ENCODE data around the gene ATL3.
A peak's percentile ranks its signal among the peaks of the same experiment; 100 is the strongest.

Gene ATL3

DNA sequence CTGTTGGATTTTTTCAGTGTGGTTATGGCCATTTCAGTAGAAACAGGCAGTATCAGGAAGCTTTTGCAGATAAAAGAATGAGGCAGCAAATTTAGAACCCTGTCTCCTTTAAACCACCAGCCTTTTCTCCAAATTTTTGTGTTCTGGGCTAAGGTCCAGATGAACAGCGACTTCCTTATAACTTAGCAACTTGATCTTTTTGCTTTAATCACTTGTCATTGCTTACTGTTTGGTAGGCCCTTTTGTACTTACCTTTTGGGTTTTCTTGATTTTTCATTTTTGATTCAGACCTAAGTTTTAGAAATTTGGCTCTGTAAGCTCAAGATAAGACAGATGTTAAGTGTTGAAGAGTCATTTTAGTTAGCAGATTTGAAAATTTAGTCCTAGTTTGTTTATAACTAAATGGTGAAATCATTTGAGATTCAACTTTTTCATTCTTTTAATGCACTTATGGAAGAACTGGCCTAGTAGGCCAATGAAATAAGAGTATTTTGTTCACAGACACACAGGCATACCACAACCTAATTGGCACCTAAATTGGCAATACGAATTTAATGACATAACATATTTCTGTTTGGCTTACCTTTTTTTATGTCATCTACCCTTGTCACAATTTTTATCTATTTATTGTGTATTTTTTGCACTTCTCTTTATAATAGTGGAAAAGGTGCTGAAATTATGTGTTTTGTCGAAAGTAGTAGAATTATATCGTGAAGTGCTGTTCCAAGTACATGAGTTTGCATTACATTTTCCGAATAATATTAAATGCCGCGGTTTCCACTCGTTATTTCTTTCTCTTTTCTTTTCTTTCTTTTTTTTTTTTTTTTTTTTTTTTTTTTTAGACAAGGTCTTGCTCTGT is 12.2 kb upstream of the ATL3 start (continued):
- TF ChIP-seq ZNF2 (tag by site-specific recombination; IDR thresholded peaks at IDR 0.05), result no peak
- TF ChIP-seq ZNF221 (tag by site-specific recombination; IDR thresholded peaks at IDR 0.05; ENCODE audit: borderline replicate concordance), result no peak
- TF ChIP-seq ZNF426 (tag by site-specific recombination; IDR thresholded peaks at IDR 0.05), result no peak
- no peak for TF ChIP-seq ZNF792 (tag by site-specific recombination; IDR thresholded peaks at IDR 0.05)
- TF ChIP-seq BCL11B (tag by site-specific recombination; IDR thresholded peaks at IDR 0.05; ENCODE audit: low read depth), result no peak

DNA sequence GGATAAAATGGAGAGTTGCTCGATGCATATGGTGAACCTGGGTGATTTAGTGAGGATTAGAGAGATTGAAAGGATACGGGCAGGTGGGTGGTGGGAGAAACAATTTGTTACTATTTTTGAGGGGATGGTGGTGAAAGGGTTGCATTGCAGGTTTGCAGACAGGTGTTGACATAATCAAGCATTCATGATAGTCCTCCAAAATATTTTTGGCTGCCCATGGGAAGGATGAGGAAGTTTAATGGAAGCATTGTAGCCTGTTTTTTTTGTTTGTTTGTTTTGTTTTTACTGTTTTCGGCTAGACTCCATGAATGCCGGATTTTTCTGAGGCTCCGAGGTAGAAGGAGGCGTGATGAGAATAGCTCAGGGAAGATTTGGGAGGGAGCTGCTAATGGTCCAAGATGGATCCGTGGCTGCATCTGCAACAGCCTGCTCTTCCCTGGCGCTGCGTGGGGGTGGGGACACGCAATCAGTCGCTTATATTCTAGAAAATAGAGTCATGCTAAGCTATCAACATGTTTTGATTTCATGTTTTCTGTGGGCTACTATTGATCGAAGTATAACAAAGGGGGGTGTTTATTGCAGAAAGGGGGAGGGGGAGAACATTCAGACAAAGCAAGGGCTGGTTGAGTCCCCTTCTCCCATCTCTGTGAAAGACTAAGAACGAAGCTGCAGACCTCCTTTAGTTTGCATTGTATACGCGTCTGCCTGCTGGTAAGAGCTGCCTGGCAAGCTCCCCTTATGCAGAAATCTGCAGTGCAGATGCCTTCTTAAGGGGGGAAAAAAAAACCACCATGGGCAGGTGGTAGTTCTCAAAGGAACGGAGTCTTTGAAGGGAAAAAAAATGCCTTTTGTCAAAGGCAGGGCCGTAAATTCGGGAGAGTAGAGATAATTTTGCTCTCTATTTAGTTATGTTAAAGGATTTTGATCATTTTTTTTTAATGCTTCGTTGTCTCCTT is 11.2 kb upstream of the ATL3 start:
- ChIA-PET POLR2A (interaction anchor here (0.7 to 3.2 kb wide), 18 partner anchors 9 to 841 kb away, joined by 3 to 31 read pairs (median 4); partner anchors contain the start of genes ATL3 and ZFTA), CTCF (interaction anchor here (0.6 to 1.9 kb wide), 7 partner anchors 28 to 1195 kb away, joined by 3 to 7 read pairs (median 3); no protein-coding TSS in a partner anchor)
- Histone ChIP-seq H3K9me3 (ENCODE audit: control insufficient read depth, insufficient read depth, low read depth, low read length) (no peaks in the 10 kb centered on the region), H3K36me3 (ENCODE audit: control insufficient read depth in 2 of 2, insufficient read depth in 1 of 2, low read length in 2 of 2) (no peaks in the 10 kb centered on the region), H3K4me3 (ENCODE audit: low read depth, low read length) (peak overlapping the region; percentile 84), H3K4me1 (ENCODE audit: control insufficient read depth, insufficient read depth, low read length) (no peaks in the 10 kb centered on the region), H3K27ac (ENCODE audit: extremely low read depth, low read depth, low read length) (peak overlapping the region; percentile 91)
- TF ChIP-seq, protein P1, sequence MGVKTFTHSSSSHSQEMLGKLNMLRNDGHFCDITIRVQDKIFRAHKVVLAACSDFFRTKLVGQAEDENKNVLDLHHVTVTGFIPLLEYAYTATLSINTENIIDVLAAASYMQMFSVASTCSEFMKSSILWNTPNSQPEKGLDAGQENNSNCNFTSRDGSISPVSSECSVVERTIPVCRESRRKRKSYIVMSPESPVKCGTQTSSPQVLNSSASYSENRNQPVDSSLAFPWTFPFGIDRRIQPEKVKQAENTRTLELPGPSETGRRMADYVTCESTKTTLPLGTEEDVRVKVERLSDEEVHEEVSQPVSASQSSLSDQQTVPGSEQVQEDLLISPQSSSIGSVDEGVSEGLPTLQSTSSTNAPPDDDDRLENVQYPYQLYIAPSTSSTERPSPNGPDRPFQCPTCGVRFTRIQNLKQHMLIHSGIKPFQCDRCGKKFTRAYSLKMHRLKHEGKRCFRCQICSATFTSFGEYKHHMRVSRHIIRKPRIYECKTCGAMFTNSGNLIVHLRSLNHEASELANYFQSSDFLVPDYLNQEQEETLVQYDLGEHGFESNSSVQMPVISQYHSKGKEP (tag by site-specific recombination; IDR thresholded peaks at IDR 0.05), result peak; percentile 52; the same call in 1 of the 2 replicates
- TF ChIP-seq OSR2 (tag by site-specific recombination; IDR thresholded peaks at IDR 0.05) (no peak), PRDM1 (tag by site-specific recombination; IDR thresholded peaks at IDR 0.05) (peak; percentile 73), KLF8 (tag by site-specific recombination; IDR thresholded peaks at IDR 0.05) (peak; percentile 55; the same call in 1 of the 2 replicates), ZBTB20 (tag by site-specific recombination; IDR thresholded peaks at IDR 0.05) (peak; percentile 30; the same call in 1 of the 2 replicates), SCRT2 (tag by site-specific recombination; IDR thresholded peaks at IDR 0.05) (peak; percentile 67), ZBTB8A (tag by site-specific recombination; IDR thresholded peaks at IDR 0.05) (no peak), ZNF621 (tag by site-specific recombination; IDR thresholded peaks at IDR 0.05) (no peak), ZNF341 (tag by site-specific recombination; IDR thresholded peaks at IDR 0.05; ENCODE audit: low read depth) (peak; percentile 92), ZBTB17 (tag by site-specific recombination; IDR thresholded peaks at IDR 0.05) (peak; percentile 79), ZNF521 (tag by site-specific recombination; IDR thresholded peaks at IDR 0.05) (no peak), ZNF335 (tag by site-specific recombination; conservative IDR thresholded peaks at IDR 0.05) (peak; percentile 91), ZEB2 (tag by site-specific recombination; IDR thresholded peaks at IDR 0.05) (peak; percentile 60; the same call in 1 of the 2 replicates)
- TF ChIP-seq, protein P2, sequence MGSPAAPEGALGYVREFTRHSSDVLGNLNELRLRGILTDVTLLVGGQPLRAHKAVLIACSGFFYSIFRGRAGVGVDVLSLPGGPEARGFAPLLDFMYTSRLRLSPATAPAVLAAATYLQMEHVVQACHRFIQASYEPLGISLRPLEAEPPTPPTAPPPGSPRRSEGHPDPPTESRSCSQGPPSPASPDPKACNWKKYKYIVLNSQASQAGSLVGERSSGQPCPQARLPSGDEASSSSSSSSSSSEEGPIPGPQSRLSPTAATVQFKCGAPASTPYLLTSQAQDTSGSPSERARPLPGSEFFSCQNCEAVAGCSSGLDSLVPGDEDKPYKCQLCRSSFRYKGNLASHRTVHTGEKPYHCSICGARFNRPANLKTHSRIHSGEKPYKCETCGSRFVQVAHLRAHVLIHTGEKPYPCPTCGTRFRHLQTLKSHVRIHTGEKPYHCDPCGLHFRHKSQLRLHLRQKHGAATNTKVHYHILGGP (tag by site-specific recombination; IDR thresholded peaks at IDR 0.05), result no peak
- TF ChIP-seq, protein P3, sequence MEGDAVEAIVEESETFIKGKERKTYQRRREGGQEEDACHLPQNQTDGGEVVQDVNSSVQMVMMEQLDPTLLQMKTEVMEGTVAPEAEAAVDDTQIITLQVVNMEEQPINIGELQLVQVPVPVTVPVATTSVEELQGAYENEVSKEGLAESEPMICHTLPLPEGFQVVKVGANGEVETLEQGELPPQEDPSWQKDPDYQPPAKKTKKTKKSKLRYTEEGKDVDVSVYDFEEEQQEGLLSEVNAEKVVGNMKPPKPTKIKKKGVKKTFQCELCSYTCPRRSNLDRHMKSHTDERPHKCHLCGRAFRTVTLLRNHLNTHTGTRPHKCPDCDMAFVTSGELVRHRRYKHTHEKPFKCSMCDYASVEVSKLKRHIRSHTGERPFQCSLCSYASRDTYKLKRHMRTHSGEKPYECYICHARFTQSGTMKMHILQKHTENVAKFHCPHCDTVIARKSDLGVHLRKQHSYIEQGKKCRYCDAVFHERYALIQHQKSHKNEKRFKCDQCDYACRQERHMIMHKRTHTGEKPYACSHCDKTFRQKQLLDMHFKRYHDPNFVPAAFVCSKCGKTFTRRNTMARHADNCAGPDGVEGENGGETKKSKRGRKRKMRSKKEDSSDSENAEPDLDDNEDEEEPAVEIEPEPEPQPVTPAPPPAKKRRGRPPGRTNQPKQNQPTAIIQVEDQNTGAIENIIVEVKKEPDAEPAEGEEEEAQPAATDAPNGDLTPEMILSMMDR (tag by site-specific recombination; IDR thresholded peaks at IDR 0.05), result peak; percentile 41; the same call in 1 of the 2 replicates
- TF ChIP-seq, protein P4, sequence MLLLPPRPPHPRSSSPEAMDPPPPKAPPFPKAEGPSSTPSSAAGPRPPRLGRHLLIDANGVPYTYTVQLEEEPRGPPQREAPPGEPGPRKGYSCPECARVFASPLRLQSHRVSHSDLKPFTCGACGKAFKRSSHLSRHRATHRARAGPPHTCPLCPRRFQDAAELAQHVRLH (tag by site-specific recombination; IDR thresholded peaks at IDR 0.05), result no peak
- TF ChIP-seq, protein P5, sequence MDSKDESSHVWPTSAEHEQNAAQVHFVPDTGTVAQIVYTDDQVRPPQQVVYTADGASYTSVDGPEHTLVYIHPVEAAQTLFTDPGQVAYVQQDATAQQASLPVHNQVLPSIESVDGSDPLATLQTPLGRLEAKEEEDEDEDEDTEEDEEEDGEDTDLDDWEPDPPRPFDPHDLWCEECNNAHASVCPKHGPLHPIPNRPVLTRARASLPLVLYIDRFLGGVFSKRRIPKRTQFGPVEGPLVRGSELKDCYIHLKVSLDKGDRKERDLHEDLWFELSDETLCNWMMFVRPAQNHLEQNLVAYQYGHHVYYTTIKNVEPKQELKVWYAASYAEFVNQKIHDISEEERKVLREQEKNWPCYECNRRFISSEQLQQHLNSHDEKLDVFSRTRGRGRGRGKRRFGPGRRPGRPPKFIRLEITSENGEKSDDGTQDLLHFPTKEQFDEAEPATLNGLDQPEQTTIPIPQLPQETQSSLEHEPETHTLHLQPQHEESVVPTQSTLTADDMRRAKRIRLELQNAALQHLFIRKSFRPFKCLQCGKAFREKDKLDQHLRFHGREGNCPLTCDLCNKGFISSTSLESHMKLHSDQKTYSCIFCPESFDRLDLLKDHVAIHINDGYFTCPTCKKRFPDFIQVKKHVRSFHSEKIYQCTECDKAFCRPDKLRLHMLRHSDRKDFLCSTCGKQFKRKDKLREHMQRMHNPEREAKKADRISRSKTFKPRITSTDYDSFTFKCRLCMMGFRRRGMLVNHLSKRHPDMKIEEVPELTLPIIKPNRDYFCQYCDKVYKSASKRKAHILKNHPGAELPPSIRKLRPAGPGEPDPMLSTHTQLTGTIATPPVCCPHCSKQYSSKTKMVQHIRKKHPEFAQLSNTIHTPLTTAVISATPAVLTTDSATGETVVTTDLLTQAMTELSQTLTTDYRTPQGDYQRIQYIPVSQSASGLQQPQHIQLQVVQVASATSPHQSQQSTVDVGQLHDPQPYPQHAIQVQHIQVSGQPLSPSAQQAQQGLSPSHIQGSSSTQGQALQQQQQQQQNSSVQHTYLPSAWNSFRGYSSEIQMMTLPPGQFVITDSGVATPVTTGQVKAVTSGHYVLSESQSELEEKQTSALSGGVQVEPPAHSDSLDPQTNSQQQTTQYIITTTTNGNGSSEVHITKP (tag by site-specific recombination; IDR thresholded peaks at IDR 0.05), result 0 out of 2 replicates have a peak, but pooled peaks have one; percentile 48
- TF ChIP-seq, protein P6, sequence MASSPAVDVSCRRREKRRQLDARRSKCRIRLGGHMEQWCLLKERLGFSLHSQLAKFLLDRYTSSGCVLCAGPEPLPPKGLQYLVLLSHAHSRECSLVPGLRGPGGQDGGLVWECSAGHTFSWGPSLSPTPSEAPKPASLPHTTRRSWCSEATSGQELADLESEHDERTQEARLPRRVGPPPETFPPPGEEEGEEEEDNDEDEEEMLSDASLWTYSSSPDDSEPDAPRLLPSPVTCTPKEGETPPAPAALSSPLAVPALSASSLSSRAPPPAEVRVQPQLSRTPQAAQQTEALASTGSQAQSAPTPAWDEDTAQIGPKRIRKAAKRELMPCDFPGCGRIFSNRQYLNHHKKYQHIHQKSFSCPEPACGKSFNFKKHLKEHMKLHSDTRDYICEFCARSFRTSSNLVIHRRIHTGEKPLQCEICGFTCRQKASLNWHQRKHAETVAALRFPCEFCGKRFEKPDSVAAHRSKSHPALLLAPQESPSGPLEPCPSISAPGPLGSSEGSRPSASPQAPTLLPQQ (tag by site-specific recombination; IDR thresholded peaks at IDR 0.05), result peak; percentile 54; the same call in 1 of the 2 replicates
